CD4-positive, CD25-positive, alpha-beta regulatory T cell (primary cell): ENCODE results near the gene CAPN2. TPM values are rescaled to one million over a fixed set of nuclear protein-coding genes. Genes with fewer than 3 reads are reported as not detected.

Experiments used
- ATAC-seq, 2 donors: fragments of 150-1000 bp; cut with Tn5 transposase; one replicate each; pipeline ENCODE4 v1.10.0; 2021; ENCODE audit warnings: low read depth in 2 of 2, moderate number of reproducible peaks in 2 of 2, moderate library complexity in 1 of 2
- DNase-seq, 3 donors: peaks; one replicate each; pipeline versions ENCODE4 v3.0.0 to v3.0.0-alpha.2; 2012 to 2022; ENCODE audit warnings: mixed read lengths in 1 of 3
- H3K27ac ChIP-seq: one replicate; pipeline ENCODE4 v1.7.0; 2013; ENCODE audit warnings: mild to moderate bottlenecking, low read length; ENCODE audit not compliant: insufficient read depth, poor library complexity, severe bottlenecking
- H3K27me3 ChIP-seq: one replicate; pipeline ENCODE4 v1.7.0; 2013; ENCODE audit warnings: low read length; ENCODE audit not compliant: control insufficient read depth, insufficient read depth
- H3K36me3 ChIP-seq: one replicate; pipeline ENCODE4 v1.7.0; 2013; ENCODE audit warnings: mild to moderate bottlenecking, low read length, moderate library complexity; ENCODE audit not compliant: control insufficient read depth, insufficient read depth
- H3K4me1 ChIP-seq: 2 replicates; pipeline ENCODE4 v1.7.0; 2013; ENCODE audit warnings: mild to moderate bottlenecking, low read length; ENCODE audit not compliant: insufficient read depth, control insufficient read depth, poor library complexity, severe bottlenecking
- H3K4me3 ChIP-seq: one replicate; pipeline ENCODE4 v1.7.0; 2013; ENCODE audit warnings: low read depth, mild to moderate bottlenecking, low read length, moderate library complexity
- H3K9me3 ChIP-seq, 2 experiments: 1 replicate in 1 of 2; 2 replicates in 1 of 2; pipeline ENCODE4 v1.7.0; 2013; ENCODE audit warnings: low read length in 2 of 2, mild to moderate bottlenecking in 1 of 2, moderate library complexity in 1 of 2; ENCODE audit not compliant: control insufficient read depth in 2 of 2
- H3K27ac Mint-ChIP-seq, 3 donors: one replicate each; pipeline ENCODE4 v1.8.0; 2020 to 2022; ENCODE audit warnings: mild to moderate bottlenecking in 3 of 3, mixed read lengths in 3 of 3, moderate library complexity in 2 of 3
- H3K27me3 Mint-ChIP-seq: one replicate; pipeline ENCODE4 v1.8.0; 2022; ENCODE audit warnings: mild to moderate bottlenecking, mixed read lengths
- H3K36me3 Mint-ChIP-seq: one replicate; pipeline ENCODE4 v1.8.0; 2020; ENCODE audit warnings: mixed read lengths
- H3K4me1 Mint-ChIP-seq, 4 donors: one replicate each; pipeline ENCODE4 v1.8.0; 2020 to 2022; ENCODE audit warnings: mixed read lengths in 4 of 4, mild to moderate bottlenecking in 1 of 4
- H3K4me3 Mint-ChIP-seq, 4 donors: one replicate each; pipeline ENCODE4 v1.8.0; 2020 to 2022; ENCODE audit warnings: mild to moderate bottlenecking in 4 of 4, mixed read lengths in 4 of 4, moderate library complexity in 3 of 4
- H3K9me3 Mint-ChIP-seq, 7 donors: one replicate each; pipeline ENCODE4 v1.8.0; 2020 to 2022; ENCODE audit warnings: mixed read lengths in 7 of 7, mild to moderate bottlenecking in 3 of 7, moderate library complexity in 2 of 7
- polyA plus RNA-seq, 4 donors: library from polyadenylated mRNA; unstranded; fragments of 300-500 nt; fragmentation: Illumina TruSeq; gene quantifications; one replicate each; pipeline ENCODE4 v1.2.3, GENCODE V29; 2021
- total RNA-seq: library from RNA; stranded (reverse); gene quantifications from one replicate; pipeline ENCODE4 v1.2.3, GENCODE V29; 2022

CAPN2 gene
- total and polyA plus RNA-seq, 5 donors from 2014 or later, result 132 to 278 (median 161) TPM

GRCh38 chr1:223714849-223715603 lies 2.7 kb downstream of the CAPN2 start:
- Histone ChIP-seq H3K9me3 (no peaks in the 10 kb centered on the region), H3K4me1 (peaks cover 78% of the 10 kb centered on the region), H3K4me3 (peak overlapping the region; percentile 90), H3K36me3 (peaks cover 17% of the 10 kb centered on the region), H3K27ac (peak overlapping the region; percentile 93), H3K27me3 (no peaks in the 10 kb centered on the region)
- Mint-ChIP-seq H3K9me3 (no peaks in the 10 kb centered on the region), H3K4me3 (peak overlapping the region; percentile 85 to 93 (median 93)), H3K27me3 (no peaks in the 10 kb centered on the region), H3K27ac (peak overlapping the region; percentile 87 to 96 (median 96)), H3K4me1 (peaks cover 31 to 83% (median 51%) of the 10 kb centered on the region in 4 donors), H3K36me3 (peaks cover 26% of the 10 kb centered on the region)
- no peak for DNase-seq
- ATAC-seq, result no peak

DNA sequence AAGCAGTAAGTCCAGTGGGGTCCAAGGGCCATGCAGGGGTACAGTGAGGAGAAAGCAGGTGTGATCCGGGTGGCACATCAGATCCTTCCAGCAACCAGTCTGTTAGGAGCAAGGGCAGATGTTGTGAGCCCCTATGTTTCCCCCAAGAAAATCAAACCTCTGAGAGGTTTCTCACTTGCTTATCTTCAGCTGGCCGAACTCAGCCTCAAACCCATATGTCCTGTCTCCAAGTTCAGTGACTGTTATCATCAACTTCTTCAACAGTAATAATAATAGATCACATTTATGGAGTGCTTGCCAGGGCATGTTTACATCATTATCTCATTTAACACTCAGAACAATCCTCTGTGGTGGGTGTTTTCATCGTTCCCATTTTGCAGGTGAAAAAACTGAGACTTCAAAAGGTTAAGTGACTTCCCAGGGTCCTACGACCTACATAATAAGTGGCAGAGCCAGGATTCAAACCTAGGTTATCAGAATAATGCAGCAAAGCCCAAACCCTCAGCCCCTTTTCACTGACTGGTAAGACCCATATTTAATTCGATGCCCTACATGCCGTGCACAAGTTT lies 3.3 kb downstream of the CAPN2 start:
- DNase-seq, result peak in 1 of 3 donors; percentile 42
- Histone ChIP-seq H3K4me1 (peaks cover 82% of the 10 kb centered on the region), H3K27ac (peak overlapping the region; percentile 93), H3K36me3 (peaks cover 23% of the 10 kb centered on the region), H3K27me3 (no peaks in the 10 kb centered on the region), H3K9me3 (no peaks in the 10 kb centered on the region), H3K4me3 (peak overlapping the region; percentile 90)
- Mint-ChIP-seq H3K27ac (peak overlapping the region; percentile 87 to 96 (median 96)), H3K4me1 (peaks cover 31 to 86% (median 53%) of the 10 kb centered on the region in 4 donors), H3K4me3 (peak overlapping the region; percentile 85 to 93 (median 93)), H3K27me3 (no peaks in the 10 kb centered on the region), H3K9me3 (no peaks in the 10 kb centered on the region), H3K36me3 (peaks cover 29% of the 10 kb centered on the region)
- ATAC-seq, result no peak

DNA sequence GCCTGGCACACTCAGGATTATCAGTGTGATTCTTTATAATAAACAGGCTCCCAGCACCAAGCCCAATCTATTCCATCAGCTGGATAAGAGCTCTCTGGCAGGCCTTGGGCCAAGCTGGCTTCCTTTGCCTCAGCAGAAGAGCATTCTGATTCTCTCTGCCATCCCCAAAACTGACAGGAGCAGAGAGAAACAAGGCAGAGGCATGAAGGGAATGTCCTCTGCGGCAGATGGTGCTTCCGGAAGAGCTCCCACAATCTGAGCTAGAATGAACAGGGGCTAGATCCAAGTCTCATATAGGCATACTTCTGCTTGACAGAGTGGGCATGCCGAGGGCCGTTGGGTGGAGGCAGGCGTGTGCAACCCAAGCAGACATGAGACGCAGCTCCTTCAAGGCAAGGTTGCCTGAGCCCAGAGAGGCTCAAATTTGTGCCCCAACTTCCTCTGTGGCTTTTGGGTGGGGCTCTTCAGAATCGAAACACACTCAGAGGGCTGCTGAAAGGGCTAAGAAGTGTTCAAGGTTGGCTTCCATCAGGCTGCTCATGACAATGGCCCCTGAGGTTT lies 4.0 kb downstream of the CAPN2 start:
- ATAC-seq, result peak; percentile 72 to 80
- peaks cover 84% of the 10 kb centered on the region for H3K4me1 ChIP-seq
- peak overlapping the region; percentile 87 to 96 (median 96) for H3K27ac Mint-ChIP-seq
- no peaks in the 10 kb centered on the region for H3K27me3 ChIP-seq
- peak overlapping the region; percentile 93 for H3K27ac ChIP-seq
- H3K36me3 Mint-ChIP-seq, result peaks cover 35% of the 10 kb centered on the region
- no peaks in the 10 kb centered on the region for H3K9me3 ChIP-seq
- peak; percentile 40 to 93 (median 68) for DNase-seq
- H3K4me3 Mint-ChIP-seq, result peak overlapping the region; percentile 85 to 93 (median 93)
- no peaks in the 10 kb centered on the region for H3K27me3 Mint-ChIP-seq
- H3K36me3 ChIP-seq, result peaks cover 30% of the 10 kb centered on the region
- peak overlapping the region; percentile 90 for H3K4me3 ChIP-seq
- peaks cover 35 to 86% (median 51%) of the 10 kb centered on the region in 4 donors for H3K4me1 Mint-ChIP-seq
- H3K9me3 Mint-ChIP-seq, result no peaks in the 10 kb centered on the region

GRCh38 chr1:223717123-223717522 lies 4.8 kb downstream of the CAPN2 start:
- Mint-ChIP-seq H3K9me3 (no peaks in the 10 kb centered on the region), H3K4me1 (peaks cover 35 to 87% (median 52%) of the 10 kb centered on the region in 4 donors), H3K36me3 (peaks cover 41% of the 10 kb centered on the region), H3K27me3 (no peaks in the 10 kb centered on the region), H3K27ac (peak overlapping the region; percentile 87 to 96 (median 96)), H3K4me3 (peak overlapping the region; percentile 85 to 93 (median 93))
- no peaks in the 10 kb centered on the region for H3K27me3 ChIP-seq
- peaks cover 38% of the 10 kb centered on the region for H3K36me3 ChIP-seq
- no peak for ATAC-seq
- no peak for DNase-seq
- no peaks in the 10 kb centered on the region for H3K9me3 ChIP-seq
- H3K4me1 ChIP-seq, result peaks cover 84% of the 10 kb centered on the region
- H3K27ac ChIP-seq, result peak overlapping the region; percentile 93
- H3K4me3 ChIP-seq, result peak overlapping the region; percentile 90

DNA sequence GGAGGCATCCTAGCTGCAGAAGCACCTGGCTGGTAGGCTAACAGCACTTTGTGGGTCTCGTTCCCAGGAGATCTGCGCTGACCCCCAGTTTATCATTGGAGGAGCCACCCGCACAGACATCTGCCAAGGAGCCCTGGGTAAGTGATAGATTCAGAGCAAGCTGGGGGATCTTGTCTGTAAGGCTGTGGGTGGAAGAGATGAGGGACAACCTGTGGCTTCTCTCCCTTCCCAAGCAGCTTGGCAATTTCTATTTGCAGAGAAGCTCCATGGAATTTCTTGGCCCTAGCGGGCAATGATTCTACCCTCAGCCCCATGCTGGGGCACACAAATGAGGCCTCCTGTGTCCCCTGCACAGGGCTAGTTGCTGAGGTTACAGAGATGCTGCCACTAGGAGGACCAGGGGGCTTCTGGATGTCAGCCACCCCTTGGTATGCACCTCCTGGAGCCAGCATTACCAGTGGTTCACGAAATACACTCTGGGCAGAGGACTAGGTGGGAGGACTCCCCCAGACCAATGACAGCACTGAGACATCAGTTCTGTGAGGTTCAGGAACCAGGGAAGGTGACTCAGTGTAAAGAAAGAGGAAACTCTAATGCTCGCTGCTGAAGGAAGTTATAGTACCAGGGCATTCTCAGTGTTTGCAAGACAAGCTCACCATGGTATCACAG lies 5.5 kb downstream of the CAPN2 start:
- Mint-ChIP-seq H3K27me3 (no peaks in the 10 kb centered on the region), H3K4me1 (peaks cover 35 to 90% (median 55%) of the 10 kb centered on the region in 4 donors), H3K9me3 (no peaks in the 10 kb centered on the region), H3K36me3 (peaks cover 41% of the 10 kb centered on the region), H3K27ac (peak overlapping the region; percentile 87 to 96 (median 96)), H3K4me3 (peak overlapping the region; percentile 65 to 93 (median 74))
- peak overlapping the region; percentile 90 for H3K4me3 ChIP-seq
- H3K36me3 ChIP-seq, result peaks cover 39% of the 10 kb centered on the region
- peak overlapping the region; percentile 93 for H3K27ac ChIP-seq
- peaks cover 90% of the 10 kb centered on the region for H3K4me1 ChIP-seq
- DNase-seq, result peak in 1 of 3 donors; percentile 37
- H3K9me3 ChIP-seq, result no peaks in the 10 kb centered on the region
- H3K27me3 ChIP-seq, result no peaks in the 10 kb centered on the region
- peak; percentile 29 to 32 for ATAC-seq

DNA sequence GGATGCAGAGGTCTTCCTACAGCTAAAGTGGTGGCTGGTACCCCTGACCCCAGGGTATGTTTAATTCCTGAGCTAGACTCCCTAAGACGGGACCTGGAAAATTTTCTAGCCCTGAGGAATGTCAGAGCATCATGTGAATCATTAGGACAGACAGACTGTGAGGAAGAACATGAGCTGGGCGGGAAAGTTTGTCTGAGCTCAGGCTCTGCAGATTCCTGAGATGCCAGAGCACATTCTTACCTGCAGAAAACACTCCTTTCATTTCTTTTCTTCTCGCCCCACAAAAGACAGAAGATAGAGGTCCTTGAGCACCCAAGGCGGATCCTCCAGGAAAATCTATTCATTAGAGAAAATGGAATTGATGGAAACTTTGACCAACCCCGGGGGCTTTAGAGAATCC lies 6.5 kb downstream of the CAPN2 start:
- H3K4me1 Mint-ChIP-seq, result peaks cover 38 to 91% (median 60%) of the 10 kb centered on the region in 4 donors
- H3K36me3 ChIP-seq, result peaks cover 47% of the 10 kb centered on the region
- ATAC-seq, result no peak
- peak overlapping the region; percentile 19 for H3K4me3 ChIP-seq
- no peaks in the 10 kb centered on the region for H3K27me3 Mint-ChIP-seq
- peak overlapping the region; percentile 93 for H3K27ac ChIP-seq
- no peaks in the 10 kb centered on the region for H3K27me3 ChIP-seq
- H3K4me3 Mint-ChIP-seq, result peak overlapping the region in 3 of 4 donors; percentile 60 to 74 (median 65)
- H3K27ac Mint-ChIP-seq, result peak overlapping the region; percentile 47 to 96 (median 96)
- H3K9me3 ChIP-seq, result no peaks in the 10 kb centered on the region
- H3K4me1 ChIP-seq, result peaks cover 91% of the 10 kb centered on the region
- DNase-seq, result no peak
- no peaks in the 10 kb centered on the region for H3K9me3 Mint-ChIP-seq
- H3K36me3 Mint-ChIP-seq, result peaks cover 47% of the 10 kb centered on the region

DNA sequence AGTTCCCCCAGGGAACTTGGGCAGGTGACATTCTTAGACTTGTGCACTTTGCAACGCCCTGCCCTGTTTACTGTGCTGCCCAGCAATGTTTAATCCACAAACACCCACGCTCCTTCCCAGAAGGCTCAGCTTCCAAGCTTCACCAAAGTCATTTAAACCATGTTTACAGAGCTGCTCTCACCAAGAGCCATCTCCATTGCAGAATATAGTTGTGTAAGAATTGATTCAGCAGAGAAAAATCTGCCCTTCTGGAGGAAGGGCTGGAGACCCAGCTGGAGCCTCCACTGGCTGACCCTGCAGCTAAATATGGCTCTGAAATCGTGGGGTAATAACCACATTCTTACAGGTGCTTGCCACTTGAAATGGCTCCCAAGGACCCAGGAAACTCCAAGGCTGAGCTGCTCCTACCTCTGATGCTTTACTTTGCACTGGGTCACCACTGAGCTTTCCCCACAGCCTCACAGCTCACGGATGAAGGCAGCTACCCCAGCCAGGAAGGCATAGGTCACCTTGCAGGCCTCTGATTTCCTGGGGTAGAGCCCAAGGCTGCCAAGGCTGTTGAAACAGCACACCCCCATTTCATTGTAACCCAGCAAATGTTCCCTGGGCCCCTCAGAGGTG lies 8.7 kb downstream of the CAPN2 start:
- Mint-ChIP-seq H3K9me3 (no peaks in the 10 kb centered on the region), H3K4me3 (peak overlapping the region in 3 of 4 donors; percentile 26 to 73 (median 62)), H3K36me3 (peaks cover 47% of the 10 kb centered on the region), H3K4me1 (peaks cover 25 to 89% (median 56%) of the 10 kb centered on the region in 4 donors), H3K27ac (peak overlapping the region; percentile 1 to 47 (median 36)), H3K27me3 (no peaks in the 10 kb centered on the region)
- Histone ChIP-seq H3K36me3 (peaks cover 60% of the 10 kb centered on the region), H3K9me3 (no peaks in the 10 kb centered on the region), H3K4me1 (peaks cover 81% of the 10 kb centered on the region), H3K27me3 (no peaks in the 10 kb centered on the region), H3K4me3 (no peak overlapping the region), H3K27ac (peak overlapping the region; percentile 34)
- DNase-seq, result no peak
- no peak for ATAC-seq
